ENCODE data around the gene PTGER3. TPM values are rescaled to one million over a fixed set of nuclear protein-coding genes. Genes with fewer than 3 reads are reported as not detected.
A peak's percentile ranks its signal among the peaks of the same experiment; 100 is the strongest.

PTGER3 gene
- total RNA-seq, 1 experiment from 2014 or later: 0.08 TPM

DNA sequence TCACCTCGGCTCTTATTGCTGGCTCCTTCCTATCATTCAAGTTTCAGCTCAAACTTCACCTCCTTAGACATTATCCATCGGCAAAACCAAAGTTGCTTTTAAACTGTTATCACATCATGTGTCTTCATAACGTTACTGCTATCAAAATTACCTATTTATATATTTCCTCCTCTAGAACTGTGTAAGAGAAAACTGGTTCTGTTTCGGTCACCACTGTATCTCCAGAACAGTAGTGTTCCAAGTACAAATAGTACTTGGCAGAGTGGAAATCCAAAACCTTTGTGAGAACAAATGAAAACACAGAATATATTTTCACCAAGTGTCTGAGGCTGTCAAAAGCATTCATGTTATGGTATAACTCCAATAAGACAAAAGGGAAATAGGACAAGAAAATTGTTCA lies 24.1 kb upstream of the PTGER3 start:
- BruUV-seq (replicated peaks): no TSS peak
- CTCF ChIA-PET: no interaction called here
- DNase-seq (ENCODE audit: low read depth, low spot score) (no peak), ATAC-seq (no peak)
- no peaks in the 10 kb centered on the region for H3K9me3 ChIP-seq (ENCODE audit: control insufficient read depth, insufficient read depth, low read depth, low read length)
- H3K4me3 ChIP-seq (ENCODE audit: low read depth in 2 of 2, low read length in 2 of 2): no peak overlapping the region
- in situ Hi-C loops (cut with HindIII; ENCODE audit: low pct_unique_long_range_greater_than_20kb, low sequenced_read_pairs) (no loop called here), intact Hi-C loops (cut with micrococcal nuclease; ENCODE audit: unreplicated experiment) (no loop called here)
- no peaks in the 10 kb centered on the region for H3K4me1 ChIP-seq (ENCODE audit: control insufficient read depth, insufficient read depth, low read length)
- H3K36me3 ChIP-seq (ENCODE audit: control insufficient read depth, insufficient read depth, low read length): peaks cover 97% of the 10 kb centered on the region
- TF ChIP-seq, protein P1, sequence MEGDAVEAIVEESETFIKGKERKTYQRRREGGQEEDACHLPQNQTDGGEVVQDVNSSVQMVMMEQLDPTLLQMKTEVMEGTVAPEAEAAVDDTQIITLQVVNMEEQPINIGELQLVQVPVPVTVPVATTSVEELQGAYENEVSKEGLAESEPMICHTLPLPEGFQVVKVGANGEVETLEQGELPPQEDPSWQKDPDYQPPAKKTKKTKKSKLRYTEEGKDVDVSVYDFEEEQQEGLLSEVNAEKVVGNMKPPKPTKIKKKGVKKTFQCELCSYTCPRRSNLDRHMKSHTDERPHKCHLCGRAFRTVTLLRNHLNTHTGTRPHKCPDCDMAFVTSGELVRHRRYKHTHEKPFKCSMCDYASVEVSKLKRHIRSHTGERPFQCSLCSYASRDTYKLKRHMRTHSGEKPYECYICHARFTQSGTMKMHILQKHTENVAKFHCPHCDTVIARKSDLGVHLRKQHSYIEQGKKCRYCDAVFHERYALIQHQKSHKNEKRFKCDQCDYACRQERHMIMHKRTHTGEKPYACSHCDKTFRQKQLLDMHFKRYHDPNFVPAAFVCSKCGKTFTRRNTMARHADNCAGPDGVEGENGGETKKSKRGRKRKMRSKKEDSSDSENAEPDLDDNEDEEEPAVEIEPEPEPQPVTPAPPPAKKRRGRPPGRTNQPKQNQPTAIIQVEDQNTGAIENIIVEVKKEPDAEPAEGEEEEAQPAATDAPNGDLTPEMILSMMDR (IDR thresholded peaks at IDR 0.05): no peak
- TF ChIP-seq POLR2AphosphoS5 (IDR thresholded peaks at IDR 0.05; ENCODE audit: low read depth, low read length): no peak
- TF ChIP-seq, protein P2, sequence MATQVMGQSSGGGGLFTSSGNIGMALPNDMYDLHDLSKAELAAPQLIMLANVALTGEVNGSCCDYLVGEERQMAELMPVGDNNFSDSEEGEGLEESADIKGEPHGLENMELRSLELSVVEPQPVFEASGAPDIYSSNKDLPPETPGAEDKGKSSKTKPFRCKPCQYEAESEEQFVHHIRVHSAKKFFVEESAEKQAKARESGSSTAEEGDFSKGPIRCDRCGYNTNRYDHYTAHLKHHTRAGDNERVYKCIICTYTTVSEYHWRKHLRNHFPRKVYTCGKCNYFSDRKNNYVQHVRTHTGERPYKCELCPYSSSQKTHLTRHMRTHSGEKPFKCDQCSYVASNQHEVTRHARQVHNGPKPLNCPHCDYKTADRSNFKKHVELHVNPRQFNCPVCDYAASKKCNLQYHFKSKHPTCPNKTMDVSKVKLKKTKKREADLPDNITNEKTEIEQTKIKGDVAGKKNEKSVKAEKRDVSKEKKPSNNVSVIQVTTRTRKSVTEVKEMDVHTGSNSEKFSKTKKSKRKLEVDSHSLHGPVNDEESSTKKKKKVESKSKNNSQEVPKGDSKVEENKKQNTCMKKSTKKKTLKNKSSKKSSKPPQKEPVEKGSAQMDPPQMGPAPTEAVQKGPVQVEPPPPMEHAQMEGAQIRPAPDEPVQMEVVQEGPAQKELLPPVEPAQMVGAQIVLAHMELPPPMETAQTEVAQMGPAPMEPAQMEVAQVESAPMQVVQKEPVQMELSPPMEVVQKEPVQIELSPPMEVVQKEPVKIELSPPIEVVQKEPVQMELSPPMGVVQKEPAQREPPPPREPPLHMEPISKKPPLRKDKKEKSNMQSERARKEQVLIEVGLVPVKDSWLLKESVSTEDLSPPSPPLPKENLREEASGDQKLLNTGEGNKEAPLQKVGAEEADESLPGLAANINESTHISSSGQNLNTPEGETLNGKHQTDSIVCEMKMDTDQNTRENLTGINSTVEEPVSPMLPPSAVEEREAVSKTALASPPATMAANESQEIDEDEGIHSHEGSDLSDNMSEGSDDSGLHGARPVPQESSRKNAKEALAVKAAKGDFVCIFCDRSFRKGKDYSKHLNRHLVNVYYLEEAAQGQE (IDR thresholded peaks at IDR 0.05; ENCODE audit: insufficient read depth in 1 of 2, low read depth in 2 of 2, low read length in 1 of 2): no peak
- no peak for TF ChIP-seq SIN3A (IDR thresholded peaks at IDR 0.05; ENCODE audit: borderline replicate concordance, insufficient read depth, low read depth, low read length)
- H3K27me3 ChIP-seq (ENCODE audit: control insufficient read depth, insufficient read depth, low read length): no peaks in the 10 kb centered on the region
- H3K27ac ChIP-seq (ENCODE audit: low read length): no peak overlapping the region
- POLR2A ChIA-PET: no interaction called here

DNA sequence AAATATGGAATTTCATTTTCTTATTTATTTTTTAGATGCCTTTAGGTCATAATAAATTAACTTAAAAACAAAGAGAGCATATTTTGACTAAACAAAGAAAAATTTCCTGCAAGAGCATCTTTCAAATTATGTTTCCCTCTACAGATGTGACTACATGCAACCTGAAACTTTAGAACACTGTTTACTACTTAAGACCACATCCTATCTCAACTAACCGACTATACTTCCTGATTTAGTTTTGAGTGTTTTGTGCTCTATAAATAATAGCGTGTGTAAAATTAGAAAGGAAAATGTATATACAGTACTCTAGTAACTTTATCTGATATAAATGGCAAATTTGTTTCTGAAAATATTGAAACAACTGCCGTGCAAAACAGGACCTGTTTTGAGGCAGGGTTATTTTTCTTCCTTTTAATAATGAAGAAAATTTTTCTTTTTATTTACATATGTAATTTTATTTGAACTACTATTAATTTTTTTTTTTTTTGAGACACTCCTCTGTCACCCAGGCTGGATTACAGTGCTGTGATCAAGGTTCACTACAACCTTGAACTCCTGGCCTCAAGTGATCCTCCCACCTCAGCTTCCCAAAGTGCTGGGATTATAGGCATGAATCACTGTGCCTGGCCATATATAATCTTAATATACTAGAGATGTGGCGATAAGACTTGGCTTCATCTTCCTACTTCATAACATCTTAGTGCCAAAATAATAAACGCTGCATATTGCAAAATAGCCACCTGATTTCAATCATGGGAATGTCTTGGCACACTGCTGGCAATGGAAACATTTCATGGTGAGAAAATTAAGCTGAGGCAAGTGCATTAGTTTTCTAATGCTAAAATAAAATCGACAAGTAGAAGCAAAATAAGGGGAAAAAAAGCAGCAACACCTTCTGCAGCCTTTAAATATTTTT lies 21.0 kb upstream of the PTGER3 start:
- ATAC-seq: no peak
- ChIA-PET CTCF (no interaction called here), POLR2A (no interaction called here)
- Histone ChIP-seq H3K9me3 (ENCODE audit: control insufficient read depth, insufficient read depth, low read depth, low read length) (no peaks in the 10 kb centered on the region), H3K27ac (ENCODE audit: low read length) (no peak overlapping the region), H3K4me1 (ENCODE audit: control insufficient read depth, insufficient read depth, low read length) (no peaks in the 10 kb centered on the region), H3K4me3 (ENCODE audit: low read depth in 2 of 2, low read length in 2 of 2) (no peak overlapping the region), H3K36me3 (ENCODE audit: control insufficient read depth, insufficient read depth, low read length) (peaks cover 98% of the 10 kb centered on the region), H3K27me3 (ENCODE audit: control insufficient read depth, insufficient read depth, low read length) (no peaks in the 10 kb centered on the region)
- TF ChIP-seq TCF7L2 (IDR thresholded peaks at IDR 0.05; ENCODE audit: low read depth, low read length): no peak
- in situ Hi-C loops (cut with HindIII; ENCODE audit: low pct_unique_long_range_greater_than_20kb, low sequenced_read_pairs): no loop called here
- BruUV-seq (replicated peaks): no TSS peak
- DNase-seq (ENCODE audit: low read depth, low spot score): no peak
- intact Hi-C loops (cut with micrococcal nuclease; ENCODE audit: unreplicated experiment): no loop called here

DNA sequence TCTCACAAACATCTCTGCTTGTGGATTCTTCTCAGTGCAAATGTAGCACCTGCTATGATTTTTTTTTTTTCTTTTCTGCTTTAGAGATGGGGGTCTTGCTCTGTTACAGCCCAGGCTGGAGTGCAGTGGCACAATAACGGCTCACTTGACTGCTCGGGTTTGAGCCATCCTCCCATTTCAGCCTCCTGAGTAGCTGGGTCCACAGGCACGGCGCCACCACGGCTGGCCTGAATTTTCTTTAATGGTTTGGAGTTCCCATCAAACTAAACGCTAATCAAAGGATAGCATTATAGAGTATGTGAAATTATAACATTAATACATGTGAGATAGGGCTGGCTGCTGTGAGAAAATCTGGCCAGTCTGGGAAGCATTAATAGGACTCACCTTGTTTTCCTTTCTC lies 7.2 kb upstream of the PTGER3 start:
- intact Hi-C loops (cut with micrococcal nuclease; ENCODE audit: unreplicated experiment): no loop called here
- Histone ChIP-seq H3K9me3 (ENCODE audit: control insufficient read depth, insufficient read depth, low read depth, low read length) (no peaks in the 10 kb centered on the region), H3K27ac (ENCODE audit: low read length) (no peak overlapping the region), H3K4me1 (ENCODE audit: control insufficient read depth, insufficient read depth, low read length) (no peaks in the 10 kb centered on the region; the same call in 1 of the 2 replicates), H3K27me3 (ENCODE audit: control insufficient read depth, insufficient read depth, low read length) (peaks cover 2% of the 10 kb centered on the region), H3K36me3 (ENCODE audit: control insufficient read depth, insufficient read depth, low read length) (no peaks in the 10 kb centered on the region), H3K4me3 (ENCODE audit: low read depth in 2 of 2, low read length in 2 of 2) (no peak overlapping the region)
- TF ChIP-seq SIN3A (IDR thresholded peaks at IDR 0.05; ENCODE audit: borderline replicate concordance, insufficient read depth, low read depth, low read length): no peak
- TF ChIP-seq, protein P2 (IDR thresholded peaks at IDR 0.05; ENCODE audit: insufficient read depth in 1 of 2, low read depth in 2 of 2, low read length in 1 of 2): no peak
- TF ChIP-seq, protein P1 (IDR thresholded peaks at IDR 0.05): no peak
- no peak for TF ChIP-seq POLR2AphosphoS5 (IDR thresholded peaks at IDR 0.05; ENCODE audit: low read depth, low read length)
- DNase-seq (ENCODE audit: low read depth, low spot score): no peak
- in situ Hi-C loops (cut with HindIII; ENCODE audit: low pct_unique_long_range_greater_than_20kb, low sequenced_read_pairs): no loop called here
- ChIA-PET POLR2A (interaction anchor here (0.7 kb wide), 1 partner anchor 271 kb away, joined by 3 read pairs; no protein-coding TSS in a partner anchor), CTCF (no interaction called here)
- no TSS peak for BruUV-seq (replicated peaks)
- peak; percentile 11 for ATAC-seq

All from Panc1 (cell line).